ENCODE data around the gene RPS19BP1. TPM values are rescaled to one million over a fixed set of nuclear protein-coding genes. Genes with fewer than 3 reads are reported as not detected.

RPS19BP1 gene
- total and polyA plus RNA-seq, 5 experiments from 2014 or later: 76.1 to 129 (median 122) TPM

DNA sequence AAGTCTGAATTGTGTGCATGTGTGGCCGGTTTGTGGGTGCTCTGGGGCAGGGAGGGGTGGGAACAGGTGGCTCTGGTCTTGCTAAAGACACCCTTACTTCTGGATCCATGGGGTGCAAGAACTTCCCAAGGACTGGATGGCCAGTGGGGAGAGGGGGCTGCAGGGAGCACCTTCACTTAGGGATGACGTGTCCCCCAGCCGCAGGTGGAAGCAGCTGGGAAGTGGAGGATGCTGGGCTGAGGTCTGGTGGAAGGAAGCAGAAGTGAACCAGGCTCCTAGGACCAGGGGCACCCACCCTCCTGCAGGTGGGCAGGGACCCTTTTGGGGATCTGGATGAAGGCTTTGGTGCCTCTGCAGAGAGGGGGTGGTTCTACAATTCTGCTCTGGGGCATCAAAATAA lies 40.4 kb downstream of the RPS19BP1 start:
- no peaks in the 10 kb centered on the region for H3K36me3 Mint-ChIP-seq
- H3K4me1 Mint-ChIP-seq: peaks cover 9 to 19% (median 16%) of the 10 kb centered on the region in 4 donors
- ATAC-seq (no peak), DNase-seq (no peak)
- no peak overlapping the region for H3K4me3 Mint-ChIP-seq
- H3K27ac Mint-ChIP-seq: no peak overlapping the region
- no peaks in the 10 kb centered on the region for H3K27me3 Mint-ChIP-seq
- no peaks in the 10 kb centered on the region for H3K9me3 Mint-ChIP-seq
- POLR2A ChIA-PET: interaction anchor here (1.3 to 3.1 kb wide), 2 partner anchors 37 to 57 kb away, joined by 3 to 19 read pairs; no protein-coding TSS in a partner anchor

DNA sequence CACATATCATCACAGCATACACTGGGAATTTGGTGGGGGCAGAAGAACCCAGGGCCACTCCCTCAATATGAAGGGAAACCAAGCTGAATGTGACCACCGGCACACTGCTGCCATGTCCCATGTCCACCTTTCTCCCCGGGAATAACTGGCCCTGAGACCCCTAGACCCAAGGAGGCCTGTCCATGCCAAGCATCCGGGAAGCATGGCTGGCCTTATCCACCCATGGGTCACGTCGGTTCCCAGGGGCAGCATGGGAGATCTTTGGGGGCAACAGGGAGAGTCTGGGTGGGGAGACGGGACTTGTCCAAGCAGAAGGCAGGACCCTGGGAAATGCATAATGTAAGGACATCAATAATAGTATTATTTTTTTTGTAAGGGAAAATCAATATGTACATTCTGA lies 40.9 kb downstream of the RPS19BP1 start:
- H3K27me3 Mint-ChIP-seq: no peaks in the 10 kb centered on the region
- POLR2A ChIA-PET: interaction anchor here (0.6 to 1.3 kb wide), 2 partner anchors 10 to 57 kb away, joined by 3 to 5 read pairs; no protein-coding TSS in a partner anchor
- H3K4me1 Mint-ChIP-seq: peaks cover 9 to 19% (median 16%) of the 10 kb centered on the region in 4 donors
- DNase-seq (no peak), ATAC-seq (no peak)
- H3K27ac Mint-ChIP-seq: no peak overlapping the region
- H3K9me3 Mint-ChIP-seq: no peaks in the 10 kb centered on the region
- H3K4me3 Mint-ChIP-seq: no peak overlapping the region
- no peaks in the 10 kb centered on the region for H3K36me3 Mint-ChIP-seq

- peaks cover 9 to 16% (median 15%) of the 10 kb centered on the region in 4 donors for H3K4me1 Mint-ChIP-seq
- POLR2A ChIA-PET: interaction anchor here (0.6 to 1.8 kb wide), 6 partner anchors 9 to 91 kb away, joined by 3 to 12 read pairs (median 4); partner anchors contain the start of genes ATF4, MIEF1 and TAB1
- H3K4me3 Mint-ChIP-seq: no peak overlapping the region
- DNase-seq (no peak), ATAC-seq (no peak)
- no peaks in the 10 kb centered on the region for H3K36me3 Mint-ChIP-seq
- no peaks in the 10 kb centered on the region for H3K27me3 Mint-ChIP-seq
- H3K9me3 Mint-ChIP-seq: no peaks in the 10 kb centered on the region
- H3K27ac Mint-ChIP-seq: no peak overlapping the region
Measured at GRCh38 chr22:39490966-39491680, 41.4 kb downstream of the RPS19BP1 start.

DNA sequence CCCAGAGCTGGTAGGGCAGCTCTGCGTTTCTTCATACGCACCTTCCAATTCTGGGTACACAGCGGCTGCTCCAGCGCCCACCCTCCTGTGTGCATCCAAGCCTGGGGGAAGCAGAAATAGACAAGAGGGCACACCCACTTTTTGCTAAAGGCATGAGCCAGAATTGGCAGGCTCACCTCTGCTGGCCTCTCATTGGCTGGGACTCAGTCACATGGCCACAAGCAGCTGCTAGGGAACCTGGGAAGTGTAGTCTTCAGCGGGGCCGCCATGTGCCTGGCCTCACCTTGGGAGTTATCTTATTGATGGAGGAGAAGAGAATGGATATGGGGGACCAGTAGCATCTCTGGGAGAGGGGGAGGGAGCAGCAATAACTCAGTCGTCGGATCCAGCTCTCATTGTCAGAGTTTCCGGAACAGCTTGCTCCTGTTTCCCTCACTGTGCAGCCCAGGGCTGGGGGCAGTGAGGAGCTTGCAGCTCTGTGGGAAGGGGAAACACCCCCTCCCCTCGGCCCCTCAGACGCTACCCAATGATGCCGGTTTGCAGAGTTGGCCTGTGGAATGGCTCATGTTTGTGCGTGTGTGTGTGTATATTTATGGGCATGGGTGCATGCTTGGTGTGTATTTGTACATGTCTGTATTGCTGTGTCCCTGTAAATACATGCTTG lies 42.3 kb downstream of the RPS19BP1 start:
- H3K27me3 Mint-ChIP-seq: no peaks in the 10 kb centered on the region
- POLR2A ChIA-PET: interaction anchor here (0.6 to 1.8 kb wide), 10 partner anchors 9 to 554 kb away, joined by 3 to 12 read pairs (median 4); partner anchors contain the start of genes ATF4, MIEF1 and TAB1
- H3K4me3 Mint-ChIP-seq: peak overlapping the region in 4 of 10 donors; percentile 51 to 81 (median 71)
- DNase-seq (peak; percentile 52 to 88 (median 75)), ATAC-seq (peak; percentile 100)
- H3K4me1 Mint-ChIP-seq: peaks cover 9 to 16% (median 14%) of the 10 kb centered on the region in 4 donors
- no peaks in the 10 kb centered on the region for H3K9me3 Mint-ChIP-seq
- peak overlapping the region in 5 of 10 donors; percentile 25 to 82 (median 59) for H3K27ac Mint-ChIP-seq
- no peaks in the 10 kb centered on the region for H3K36me3 Mint-ChIP-seq

DNA sequence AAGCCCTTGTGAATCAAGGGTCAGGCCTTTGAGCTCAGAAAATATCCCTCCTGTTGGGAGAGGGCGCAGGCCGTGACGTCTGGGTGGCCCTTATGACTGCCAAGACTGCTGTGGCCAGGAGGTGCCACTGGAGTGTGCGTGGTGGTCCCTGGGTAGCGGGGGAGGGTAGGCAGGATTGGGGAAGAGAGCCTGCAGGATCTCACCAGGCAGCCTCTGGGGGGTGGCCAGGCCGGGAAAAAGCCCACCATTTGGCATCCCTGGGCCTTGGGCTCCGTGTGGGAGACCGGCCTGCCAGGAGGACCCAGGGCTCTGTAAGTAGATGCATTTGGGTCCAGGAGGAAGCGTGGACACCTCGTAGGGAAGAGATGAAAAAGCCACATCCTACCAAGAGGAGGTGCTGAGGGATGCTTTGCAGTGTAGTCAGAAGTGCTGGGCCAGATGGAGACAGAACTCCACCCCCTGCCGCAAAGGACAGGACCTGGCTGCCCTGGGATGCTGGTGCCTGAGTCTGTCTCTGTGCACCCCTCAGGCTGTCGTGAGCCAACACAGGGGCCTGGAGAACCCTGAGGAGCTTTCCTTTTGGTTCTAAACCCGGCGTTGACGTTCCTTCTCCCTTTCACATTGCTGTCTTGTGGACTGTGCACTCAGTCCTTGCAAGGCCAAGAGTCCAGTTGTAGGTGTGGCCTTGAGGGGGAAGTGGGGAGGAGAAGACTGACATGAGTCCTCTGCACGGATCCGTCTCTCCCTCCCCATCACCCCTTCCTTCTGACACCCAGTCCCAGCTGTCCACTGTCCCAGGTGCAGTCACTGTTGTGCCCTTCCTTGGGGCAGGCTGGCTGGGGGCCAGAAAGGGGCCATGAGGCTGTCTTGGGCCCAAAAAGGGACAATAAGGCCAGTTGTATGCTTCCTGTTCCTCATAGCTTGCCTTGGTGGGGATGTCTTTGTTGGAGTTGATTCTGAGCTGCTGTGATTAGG lies 43.2 kb downstream of the RPS19BP1 start:
- POLR2A ChIA-PET: interaction anchor here (0.6 to 1.8 kb wide), 9 partner anchors 13 to 555 kb away, joined by 3 to 12 read pairs (median 4); partner anchors contain the start of genes ATF4, MIEF1 and TAB1
- DNase-seq (no peak), ATAC-seq (no peak)
- peaks cover 9 to 16% (median 13%) of the 10 kb centered on the region in 4 donors for H3K4me1 Mint-ChIP-seq
- H3K4me3 Mint-ChIP-seq: peak overlapping the region in 4 of 10 donors; percentile 51 to 81 (median 71)
- no peaks in the 10 kb centered on the region for H3K27me3 Mint-ChIP-seq
- H3K9me3 Mint-ChIP-seq: no peaks in the 10 kb centered on the region
- H3K36me3 Mint-ChIP-seq: no peaks in the 10 kb centered on the region
- peak overlapping the region in 4 of 10 donors; percentile 25 to 82 (median 43) for H3K27ac Mint-ChIP-seq

GRCh38 chr22:39488563-39489083 lies 43.9 kb downstream of the RPS19BP1 start:
- Mint-ChIP-seq H3K4me3 (no peak overlapping the region), H3K4me1 (peaks cover 10 to 16% (median 13%) of the 10 kb centered on the region in 4 donors), H3K36me3 (no peaks in the 10 kb centered on the region), H3K9me3 (no peaks in the 10 kb centered on the region), H3K27ac (no peak overlapping the region), H3K27me3 (no peaks in the 10 kb centered on the region)
- ATAC-seq (no peak), DNase-seq (no peak)
- POLR2A ChIA-PET: interaction anchor here (0.7 to 1.1 kb wide), 2 partner anchors 40 to 74 kb away, joined by 3 read pairs; no protein-coding TSS in a partner anchor

DNA sequence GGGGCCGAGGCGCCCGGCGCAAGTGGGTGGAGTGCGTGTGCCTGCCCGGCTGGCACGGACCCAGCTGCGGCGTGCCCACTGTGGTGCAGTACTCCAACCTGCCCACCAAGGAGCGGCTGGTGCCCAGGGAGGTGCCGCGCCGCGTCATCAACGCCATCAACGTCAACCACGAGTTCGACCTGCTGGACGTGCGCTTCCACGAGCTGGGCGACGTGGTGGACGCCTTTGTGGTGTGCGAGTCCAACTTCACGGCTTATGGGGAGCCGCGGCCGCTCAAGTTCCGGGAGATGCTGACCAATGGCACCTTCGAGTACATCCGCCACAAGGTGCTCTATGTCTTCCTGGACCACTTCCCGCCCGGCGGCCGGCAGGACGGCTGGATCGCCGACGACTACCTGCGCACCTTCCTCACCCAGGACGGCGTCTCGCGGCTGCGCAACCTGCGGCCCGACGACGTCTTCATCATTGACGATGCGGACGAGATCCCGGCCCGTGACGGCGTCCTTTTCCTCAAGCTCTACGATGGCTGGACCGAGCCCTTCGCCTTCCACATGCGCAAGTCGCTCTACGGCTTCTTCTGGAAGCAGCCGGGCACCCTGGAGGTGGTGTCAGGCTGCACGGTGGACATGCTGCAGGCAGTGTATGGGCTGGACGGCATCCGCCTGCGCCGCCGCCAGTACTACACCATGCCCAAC lies 44.6 kb downstream of the RPS19BP1 start:
- DNase-seq (no peak), ATAC-seq (no peak)
- POLR2A ChIA-PET: interaction anchor here (0.7 kb wide), 1 partner anchor 41 kb away, joined by 3 read pairs; no protein-coding TSS in a partner anchor
- H3K36me3 Mint-ChIP-seq: no peaks in the 10 kb centered on the region
- H3K27ac Mint-ChIP-seq: peak overlapping the region in 1 of 10 donors; percentile 71
- H3K4me3 Mint-ChIP-seq: no peak overlapping the region
- H3K4me1 Mint-ChIP-seq: peaks cover 6 to 16% (median 8%) of the 10 kb centered on the region in 4 donors
- no peaks in the 10 kb centered on the region for H3K9me3 Mint-ChIP-seq
- no peaks in the 10 kb centered on the region for H3K27me3 Mint-ChIP-seq

GRCh38 chr22:39486951-39487825 lies 45.4 kb downstream of the RPS19BP1 start:
- Mint-ChIP-seq H3K36me3 (no peaks in the 10 kb centered on the region), H3K27me3 (no peaks in the 10 kb centered on the region), H3K27ac (no peak overlapping the region), H3K4me1 (peaks cover 6 to 16% (median 8%) of the 10 kb centered on the region in 4 donors), H3K9me3 (no peaks in the 10 kb centered on the region), H3K4me3 (no peak overlapping the region)
- ATAC-seq: no peak
- POLR2A ChIA-PET: interaction anchor here (0.5 kb wide), 1 partner anchor 34 kb away, joined by 4 read pairs; no protein-coding TSS in a partner anchor
- no peak for DNase-seq

DNA sequence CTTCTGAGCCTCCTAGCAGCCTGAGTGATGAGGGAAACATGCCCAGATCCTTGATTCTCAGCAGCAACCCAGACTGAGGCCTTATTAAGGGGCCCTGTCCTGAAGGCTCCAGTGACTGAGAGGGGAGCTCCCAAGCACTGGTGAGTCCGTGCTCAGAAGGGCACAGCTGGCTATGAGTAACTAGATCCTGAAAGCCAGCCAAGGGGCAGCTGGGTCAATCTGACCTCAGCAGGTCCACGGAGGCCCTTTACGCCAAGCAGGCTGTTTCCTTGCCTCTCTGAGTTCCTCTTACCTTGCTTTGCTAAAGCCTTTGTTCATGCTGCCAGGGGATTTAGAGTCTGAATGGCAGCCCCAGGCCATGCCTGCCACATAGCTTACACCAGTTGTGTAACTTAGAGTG lies 49.8 kb downstream of the RPS19BP1 start:
- Mint-ChIP-seq H3K27ac (no peak overlapping the region), H3K36me3 (no peaks in the 10 kb centered on the region), H3K4me1 (peaks cover 0 to 7% (median 0%) of the 10 kb centered on the region in 4 donors), H3K4me3 (no peak overlapping the region), H3K27me3 (no peaks in the 10 kb centered on the region), H3K9me3 (no peaks in the 10 kb centered on the region)
- ATAC-seq (no peak), DNase-seq (no peak)
- POLR2A ChIA-PET: no interaction called here

GRCh38 chr22:39481595-39481994 lies 51.0 kb downstream of the RPS19BP1 start:
- Mint-ChIP-seq H3K27ac (no peak overlapping the region), H3K9me3 (no peaks in the 10 kb centered on the region), H3K27me3 (no peaks in the 10 kb centered on the region), H3K4me1 (peaks cover 0 to 7% (median 0%) of the 10 kb centered on the region in 4 donors), H3K4me3 (no peak overlapping the region), H3K36me3 (no peaks in the 10 kb centered on the region)
- DNase-seq (no peak), ATAC-seq (no peak)
- POLR2A ChIA-PET: interaction anchor here (0.7 to 1.0 kb wide), 3 partner anchors 9 to 63 kb away, joined by 3 to 5 read pairs (median 4); no protein-coding TSS in a partner anchor

All from naive thymus-derived CD8-positive, alpha-beta T cell (primary cell).